ENCODE measurements around the gene RFTN2. TPM values are rescaled to one million over a fixed set of nuclear protein-coding genes. Genes with fewer than 3 reads are reported as not detected.

The RFTN2 gene
- total and polyA plus RNA-seq, 2 donors (not counting 3 experiments of a cell fraction or from before 2014, with no cell fraction given): 5.0 to 8.0 TPM

DNA sequence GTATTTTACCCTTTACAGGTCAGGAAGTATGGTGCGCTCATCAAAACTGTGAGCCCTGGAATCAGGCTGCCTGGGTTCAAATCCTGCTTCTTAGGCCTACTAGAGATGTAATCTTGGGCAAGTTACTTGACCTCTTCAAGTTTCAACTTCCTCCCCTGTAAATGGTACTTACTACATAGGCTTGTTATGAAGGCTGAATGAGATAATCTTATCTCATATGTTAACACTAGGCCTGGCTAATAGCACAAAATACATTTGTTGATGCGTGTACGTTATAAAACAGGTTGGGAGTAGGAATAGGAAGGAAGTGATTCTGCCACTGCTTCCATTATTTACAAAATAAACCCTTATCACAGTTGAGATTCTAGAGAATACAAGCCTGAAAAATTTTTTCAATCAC is 1.7 kb upstream of the RFTN2 start:
- Histone ChIP-seq H3K9me3 (replicated peaks; ENCODE audit: control insufficient read depth, insufficient read depth, low read length) (no peaks in the 10 kb centered on the region), H3K9me1 (replicated peaks; ENCODE audit: control insufficient read depth, extremely low read depth, insufficient read depth, low read length) (no peaks in the 10 kb centered on the region), H3K9ac (replicated peaks; ENCODE audit: extremely low read depth, insufficient read depth, low read length) (no peak overlapping the region), H3K36me3 (ENCODE audit: control insufficient read depth in 2 of 2, extremely low read depth in 1 of 2, insufficient read depth in 2 of 2, low read length in 2 of 2) (no peaks in the 10 kb centered on the region), H3K4me3 (replicated peaks in 1 of 3; ENCODE audit: insufficient read depth in 1 of 3, low read depth in 1 of 3, low read length in 3 of 3) (no peak overlapping the region), H3K4me1 (ENCODE audit: control insufficient read depth, extremely low read depth, insufficient read depth, low read length) (peaks cover 28% of the 10 kb centered on the region), H3K79me2 (ENCODE audit: control insufficient read depth, insufficient read depth, low read length) (no peaks in the 10 kb centered on the region), H2AFZ (ENCODE audit: low read depth, low read length) (peak overlapping the region; percentile 62), H3K4me2 (ENCODE audit: insufficient read depth, low read length) (peak overlapping the region; percentile 47), H3K27ac (ENCODE audit: insufficient read depth, low read depth, low read length) (no peak overlapping the region), H3K27me3 (ENCODE audit: control insufficient read depth in 2 of 2, insufficient read depth in 2 of 2, low read length in 2 of 2) (no peaks in the 10 kb centered on the region), H4K20me1 (replicated peaks; ENCODE audit: control insufficient read depth, extremely low read depth, insufficient read depth, low read length) (no peaks in the 10 kb centered on the region)
- POLR2A ChIA-PET: no interaction called here
- CTCF ChIA-PET: no interaction called here
- dilution Hi-C loops (cut with MboI; ENCODE audit: extremely low pct_ligation_motif_present, low sequenced_read_pairs): no loop called here
- no TSS peak for BruUV-seq (replicated peaks)
- TF ChIP-seq GATA2 (IDR thresholded peaks at IDR 0.05; ENCODE audit: insufficient read depth, insufficient read length, low read depth, low read length): no peak
- TF ChIP-seq EZH2 (IDR thresholded peaks at IDR 0.05; ENCODE audit: borderline replicate concordance, low read depth, low read length, severe bottlenecking): no peak
- no peak for TF ChIP-seq MYC (IDR thresholded peaks at IDR 0.05; ENCODE audit: low read depth, low read length)
- no peak for TF ChIP-seq FOS (IDR thresholded peaks at IDR 0.05; ENCODE audit: borderline replicate concordance, insufficient read depth, low read length)
- TF ChIP-seq, protein P1, sequence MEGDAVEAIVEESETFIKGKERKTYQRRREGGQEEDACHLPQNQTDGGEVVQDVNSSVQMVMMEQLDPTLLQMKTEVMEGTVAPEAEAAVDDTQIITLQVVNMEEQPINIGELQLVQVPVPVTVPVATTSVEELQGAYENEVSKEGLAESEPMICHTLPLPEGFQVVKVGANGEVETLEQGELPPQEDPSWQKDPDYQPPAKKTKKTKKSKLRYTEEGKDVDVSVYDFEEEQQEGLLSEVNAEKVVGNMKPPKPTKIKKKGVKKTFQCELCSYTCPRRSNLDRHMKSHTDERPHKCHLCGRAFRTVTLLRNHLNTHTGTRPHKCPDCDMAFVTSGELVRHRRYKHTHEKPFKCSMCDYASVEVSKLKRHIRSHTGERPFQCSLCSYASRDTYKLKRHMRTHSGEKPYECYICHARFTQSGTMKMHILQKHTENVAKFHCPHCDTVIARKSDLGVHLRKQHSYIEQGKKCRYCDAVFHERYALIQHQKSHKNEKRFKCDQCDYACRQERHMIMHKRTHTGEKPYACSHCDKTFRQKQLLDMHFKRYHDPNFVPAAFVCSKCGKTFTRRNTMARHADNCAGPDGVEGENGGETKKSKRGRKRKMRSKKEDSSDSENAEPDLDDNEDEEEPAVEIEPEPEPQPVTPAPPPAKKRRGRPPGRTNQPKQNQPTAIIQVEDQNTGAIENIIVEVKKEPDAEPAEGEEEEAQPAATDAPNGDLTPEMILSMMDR (IDR thresholded peaks at IDR 0.05; ENCODE audit: extremely low read depth in 1 of 2, insufficient read depth in 1 of 2, low read depth in 1 of 2, low read length in 2 of 2): no peak
- no peak for TF ChIP-seq POLR2AphosphoS5 (IDR thresholded peaks at IDR 0.05; ENCODE audit: insufficient read depth, low read depth, low read length)
- TF ChIP-seq POLR2A (IDR thresholded peaks at IDR 0.05; ENCODE audit: low read depth, low read length): no peak
- no peak for TF ChIP-seq MAX (IDR thresholded peaks at IDR 0.05; ENCODE audit: insufficient read depth, insufficient read length)
- no peak for TF ChIP-seq JUN (IDR thresholded peaks at IDR 0.05; ENCODE audit: borderline replicate concordance, insufficient read depth, insufficient read length, low read depth)
- intact Hi-C loops (cut with micrococcal nuclease): loop anchor here (5.0 kb wide), 1 partner anchor 120 kb away; no protein-coding TSS in a partner anchor
- DNase-seq (ENCODE audit: low read depth, low spot score) (peak; percentile 11), FAIRE-seq (peak; percentile 4)

Data from endothelial cell of umbilical vein (primary cell).